ENCODE data around the gene PKNOX2. TPM values are rescaled to one million over a fixed set of nuclear protein-coding genes. Genes with fewer than 3 reads are reported as not detected.
A peak's percentile ranks its signal among the peaks of the same experiment; 100 is the strongest.

PKNOX2 gene
- total and polyA plus RNA-seq, 9 of the 15 experiments (the other 6 are each of a cell fraction or from before 2014, with no cell fraction given): not detected

- H3K79me2 ChIP-seq (ENCODE audit: control insufficient read depth, insufficient read depth, low read length): no peaks in the 10 kb centered on the region
- BruUV-seq (replicated peaks): no TSS peak
- peaks cover 20 to 66% of the 10 kb centered on the region in 2 experiments; a peak in 4 of 5 replicates for H3K27me3 ChIP-seq (ENCODE audit: control insufficient read depth in 2 of 2, insufficient read depth in 2 of 2, low read length in 2 of 2)
- no peaks in the 10 kb centered on the region for H3K9me3 ChIP-seq (replicated peaks; ENCODE audit: control insufficient read depth, insufficient read depth, low read depth, low read length)
- CTCF ChIA-PET (ENCODE audit: low intra/inter-chr PET ratio): no interaction called here
- in situ Hi-C loops (cut with MboI) (no loop called here), intact Hi-C loops (cut with micrococcal nuclease) (loop anchor here (10.0 kb wide), 1 partner anchor 54 kb away; no protein-coding TSS in a partner anchor)
- H3K4me1 ChIP-seq (replicated peaks in 1 of 2; ENCODE audit: control insufficient read depth in 2 of 2, insufficient read depth in 2 of 2, low read length in 2 of 2): peaks cover 0 to 12% of the 10 kb centered on the region in 2 experiments; a peak in 2 of 5 replicates
- peak; percentile 12 to 57 (median 34) for DNase-seq (ENCODE audit: extremely low read depth in 1 of 4, low spot score in 3 of 4)
- peak overlapping the region; percentile 46 for H3K4me2 ChIP-seq (ENCODE audit: insufficient read depth, low read length)
- H3K36me3 ChIP-seq (ENCODE audit: control insufficient read depth, insufficient read depth, low read length): no peaks in the 10 kb centered on the region
- no peak for TF ChIP-seq ETV1 (tag; conservative IDR thresholded peaks at IDR 0.05; ENCODE audit: low read depth)
- TF ChIP-seq EGR1 (conservative IDR thresholded peaks at IDR 0.05): peak; percentile 23; the same call in 1 of the 2 replicates
- TF ChIP-seq CEBPG (CRISPR knock-in tag; IDR thresholded peaks at IDR 0.05): no peak
- TF ChIP-seq CEBPG (tag; conservative IDR thresholded peaks at IDR 0.05 in 1 of 2, IDR thresholded peaks at IDR 0.05 in 1 of 2): 0 out of 4 replicates have a peak, but pooled peaks have one; percentile 11 to 31
- no peaks in the 10 kb centered on the region for H4K20me1 ChIP-seq (replicated peaks; ENCODE audit: control insufficient read depth, insufficient read depth, low read length)
- no peak overlapping the region for H3K27ac ChIP-seq (ENCODE audit: extremely low read depth, low read depth, low read length)
- peak; percentile 36 for ATAC-seq
- no peak overlapping the region for H2AFZ ChIP-seq (ENCODE audit: low read depth, low read length)
- 6% methylated on average over 24 of the region's 32 CpGs for WGBS (ENCODE audit: insufficient coverage, low coverage, missing lambda C conversion rate)
- H3K9me1 ChIP-seq (ENCODE audit: control insufficient read depth, insufficient read depth, low read length): no peaks in the 10 kb centered on the region
- no peak overlapping the region for H3K9ac ChIP-seq (ENCODE audit: insufficient read depth in 1 of 2, low read depth in 2 of 2, low read length in 2 of 2)
- POLR2A ChIA-PET: interaction anchor here (0.7 kb wide), 1 partner anchor 30 kb away, joined by 3 read pairs; no protein-coding TSS in a partner anchor
- FAIRE-seq: no peak
- H3K4me3 ChIP-seq: no peak overlapping the region; the same call in 1 of the 2 replicates
Measured at GRCh38 chr11:125351033-125351867, 186.7 kb downstream of the PKNOX2 start.
